ENCODE data around the gene ELAVL2.

Gene ELAVL2

DNA sequence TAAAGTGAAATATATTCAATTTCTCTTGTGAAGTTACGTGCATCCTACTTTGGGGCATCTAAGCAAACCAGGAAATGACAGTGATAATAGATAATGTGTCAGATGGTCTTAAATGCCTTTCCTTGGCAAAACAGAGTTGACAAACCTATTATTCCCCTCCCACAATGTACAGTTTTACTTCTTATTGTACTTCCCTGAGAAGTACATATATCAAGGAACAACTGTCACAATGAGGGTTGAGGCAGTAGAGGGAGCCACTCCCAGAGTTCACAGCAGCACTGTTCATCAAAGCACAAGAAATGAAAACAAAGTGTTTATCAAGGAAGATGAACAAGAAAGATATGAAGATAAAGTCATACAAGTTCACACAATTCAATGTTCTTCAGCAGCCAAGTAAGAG, 41.1 kb downstream of the ELAVL2 start:
- Histone ChIP-seq H3K4me2 (ENCODE audit: low read length) (no peak overlapping the region), H3K4me1 (no peaks in the 10 kb centered on the region), H3K27ac (no peak overlapping the region), H3K4me3 (ENCODE audit: low read depth, low read length) (no peak overlapping the region), H3K27me3 (ENCODE audit: control insufficient read depth, insufficient read depth, low read length) (no peaks in the 10 kb centered on the region), H3K9ac (no peak overlapping the region), H3K79me2 (no peaks in the 10 kb centered on the region), H3K36me3 (ENCODE audit: control insufficient read depth, insufficient read depth, low read length) (no peaks in the 10 kb centered on the region), H2AFZ (no peak overlapping the region), H3K9me3 (ENCODE audit: control insufficient read depth, low read length) (no peaks in the 10 kb centered on the region)
- TF ChIP-seq, protein P1, sequence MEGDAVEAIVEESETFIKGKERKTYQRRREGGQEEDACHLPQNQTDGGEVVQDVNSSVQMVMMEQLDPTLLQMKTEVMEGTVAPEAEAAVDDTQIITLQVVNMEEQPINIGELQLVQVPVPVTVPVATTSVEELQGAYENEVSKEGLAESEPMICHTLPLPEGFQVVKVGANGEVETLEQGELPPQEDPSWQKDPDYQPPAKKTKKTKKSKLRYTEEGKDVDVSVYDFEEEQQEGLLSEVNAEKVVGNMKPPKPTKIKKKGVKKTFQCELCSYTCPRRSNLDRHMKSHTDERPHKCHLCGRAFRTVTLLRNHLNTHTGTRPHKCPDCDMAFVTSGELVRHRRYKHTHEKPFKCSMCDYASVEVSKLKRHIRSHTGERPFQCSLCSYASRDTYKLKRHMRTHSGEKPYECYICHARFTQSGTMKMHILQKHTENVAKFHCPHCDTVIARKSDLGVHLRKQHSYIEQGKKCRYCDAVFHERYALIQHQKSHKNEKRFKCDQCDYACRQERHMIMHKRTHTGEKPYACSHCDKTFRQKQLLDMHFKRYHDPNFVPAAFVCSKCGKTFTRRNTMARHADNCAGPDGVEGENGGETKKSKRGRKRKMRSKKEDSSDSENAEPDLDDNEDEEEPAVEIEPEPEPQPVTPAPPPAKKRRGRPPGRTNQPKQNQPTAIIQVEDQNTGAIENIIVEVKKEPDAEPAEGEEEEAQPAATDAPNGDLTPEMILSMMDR (IDR thresholded peaks at IDR 0.05), result no peak

DNA sequence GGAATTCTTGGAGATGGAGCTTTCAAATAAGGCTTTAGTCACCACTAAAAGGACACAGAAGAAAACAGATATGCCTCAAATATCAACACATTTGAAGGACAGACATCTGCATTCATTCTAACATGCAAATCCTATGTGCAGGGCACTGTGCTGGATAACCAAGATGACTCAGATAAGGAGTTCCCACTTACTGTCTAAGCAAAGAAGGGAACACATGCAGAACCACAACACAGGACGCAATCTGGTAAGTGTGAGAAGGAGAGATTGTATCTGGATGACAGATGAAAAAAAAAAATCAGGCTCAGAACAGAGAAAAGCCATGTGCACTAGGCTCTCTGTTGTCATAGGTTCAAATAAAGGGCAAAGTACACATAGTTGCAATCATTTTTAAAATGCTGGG, 42.5 kb downstream of the ELAVL2 start:
- no peaks in the 10 kb centered on the region for H3K4me1 ChIP-seq
- H3K36me3 ChIP-seq (ENCODE audit: control insufficient read depth, insufficient read depth, low read length), result no peaks in the 10 kb centered on the region
- no peak overlapping the region for H3K27ac ChIP-seq
- H3K27me3 ChIP-seq (ENCODE audit: control insufficient read depth, insufficient read depth, low read length), result no peaks in the 10 kb centered on the region
- no peak overlapping the region for H3K4me2 ChIP-seq (ENCODE audit: low read length)
- no peak overlapping the region for H3K4me3 ChIP-seq (ENCODE audit: low read depth, low read length)
- no peaks in the 10 kb centered on the region for H3K9me3 ChIP-seq (ENCODE audit: control insufficient read depth, low read length)
- H2AFZ ChIP-seq, result no peak overlapping the region
- no peak overlapping the region for H3K9ac ChIP-seq
- TF ChIP-seq, protein P1 (IDR thresholded peaks at IDR 0.05), result no peak
- no peaks in the 10 kb centered on the region for H3K79me2 ChIP-seq

DNA sequence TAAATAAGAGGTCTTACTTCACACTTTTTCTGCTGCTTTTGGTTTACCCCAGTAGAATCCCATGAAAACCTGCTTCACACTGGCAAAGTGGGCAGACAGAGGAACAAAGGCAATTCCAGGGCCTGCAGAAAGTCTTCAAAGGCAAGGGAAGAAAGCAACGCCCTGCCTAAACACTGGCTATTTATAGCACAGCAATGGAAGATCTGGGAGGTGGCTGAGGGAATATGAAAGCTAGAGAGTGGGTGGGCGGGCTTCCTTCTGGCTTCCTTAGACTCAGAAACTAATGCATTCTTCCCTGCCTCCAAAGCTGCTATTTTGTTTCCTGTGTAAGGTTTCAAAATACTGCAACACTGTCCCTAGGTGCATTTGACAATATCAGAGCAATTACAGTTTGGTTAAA, 46.8 kb downstream of the ELAVL2 start:
- H3K9ac ChIP-seq, result no peak overlapping the region
- H2AFZ ChIP-seq, result no peak overlapping the region
- H3K9me3 ChIP-seq (ENCODE audit: control insufficient read depth, low read length), result no peaks in the 10 kb centered on the region
- no peaks in the 10 kb centered on the region for H3K36me3 ChIP-seq (ENCODE audit: control insufficient read depth, insufficient read depth, low read length)
- no peaks in the 10 kb centered on the region for H3K27me3 ChIP-seq (ENCODE audit: control insufficient read depth, insufficient read depth, low read length)
- no peaks in the 10 kb centered on the region for H3K4me1 ChIP-seq
- TF ChIP-seq, protein P1 (IDR thresholded peaks at IDR 0.05), result no peak
- no peak overlapping the region for H3K4me2 ChIP-seq (ENCODE audit: low read length)
- H3K4me3 ChIP-seq (ENCODE audit: low read depth, low read length), result no peak overlapping the region
- H3K27ac ChIP-seq, result no peak overlapping the region
- H3K79me2 ChIP-seq, result no peaks in the 10 kb centered on the region

DNA sequence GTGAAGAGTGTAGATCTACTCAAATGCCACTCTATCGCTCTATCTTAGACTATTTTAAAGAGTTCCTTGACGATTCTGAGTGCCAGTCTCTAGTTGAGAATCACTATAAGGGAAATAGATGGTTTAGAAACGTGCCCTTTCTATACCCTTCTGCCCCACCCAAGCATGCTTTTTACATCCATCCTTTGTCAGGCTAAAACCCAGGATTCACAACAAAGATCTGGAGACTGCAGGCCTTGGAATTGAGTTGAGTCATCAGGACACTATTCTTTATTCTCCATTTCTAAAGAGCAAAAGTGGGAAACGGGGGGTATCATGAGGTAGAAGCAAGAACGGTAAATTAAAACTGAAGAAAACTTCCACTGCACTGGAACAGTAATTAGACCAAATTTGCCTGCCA, 48.7 kb downstream of the ELAVL2 start:
- Histone ChIP-seq H3K4me3 (ENCODE audit: low read depth, low read length) (no peak overlapping the region), H3K9me3 (ENCODE audit: control insufficient read depth, low read length) (no peaks in the 10 kb centered on the region), H3K9ac (no peak overlapping the region), H3K4me1 (no peaks in the 10 kb centered on the region), H3K36me3 (ENCODE audit: control insufficient read depth, insufficient read depth, low read length) (no peaks in the 10 kb centered on the region), H3K79me2 (no peaks in the 10 kb centered on the region), H3K27me3 (ENCODE audit: control insufficient read depth, insufficient read depth, low read length) (no peaks in the 10 kb centered on the region), H2AFZ (no peak overlapping the region), H3K27ac (no peak overlapping the region), H3K4me2 (ENCODE audit: low read length) (no peak overlapping the region)
- TF ChIP-seq, protein P1 (IDR thresholded peaks at IDR 0.05), result no peak

DNA sequence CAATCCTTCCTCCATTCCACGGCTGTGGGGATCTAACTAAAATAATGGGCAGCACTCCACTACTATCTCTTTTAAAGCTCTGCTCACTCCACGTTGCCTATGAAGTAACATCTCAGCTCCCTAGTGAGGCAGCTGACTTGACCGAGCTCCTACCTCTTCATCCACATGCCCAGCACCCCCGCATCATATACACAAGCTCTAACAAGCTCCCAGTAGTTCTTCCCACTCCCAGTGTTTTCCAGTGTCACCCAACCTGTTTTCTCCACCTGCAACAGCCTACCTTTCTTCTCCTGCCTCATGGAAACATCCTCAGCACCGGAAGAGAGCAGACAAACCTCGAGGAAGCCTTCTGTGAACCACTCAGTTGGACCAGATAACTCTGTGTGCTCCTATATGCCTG, 50.5 kb downstream of the ELAVL2 start:
- no peaks in the 10 kb centered on the region for H3K27me3 ChIP-seq (ENCODE audit: control insufficient read depth, insufficient read depth, low read length)
- TF ChIP-seq, protein P1 (IDR thresholded peaks at IDR 0.05), result no peak
- H3K27ac ChIP-seq, result no peak overlapping the region
- H3K36me3 ChIP-seq (ENCODE audit: control insufficient read depth, insufficient read depth, low read length), result no peaks in the 10 kb centered on the region
- H3K9me3 ChIP-seq (ENCODE audit: control insufficient read depth, low read length), result no peaks in the 10 kb centered on the region
- H3K4me1 ChIP-seq, result no peaks in the 10 kb centered on the region
- no peak overlapping the region for H3K9ac ChIP-seq
- no peak overlapping the region for H3K4me3 ChIP-seq (ENCODE audit: low read depth, low read length)
- H2AFZ ChIP-seq, result no peak overlapping the region
- H3K4me2 ChIP-seq (ENCODE audit: low read length), result no peak overlapping the region
- H3K79me2 ChIP-seq, result no peaks in the 10 kb centered on the region

Measured in parathyroid adenoma (tissue), 2 donors.